PC-9 (cell line): ENCODE results near the gene TMOD3. TPM values are rescaled to one million over a fixed set of nuclear protein-coding genes. Genes with fewer than 3 reads are reported as not detected.

Source experiments
- BruUV-seq: library from RNA; stranded (reverse); fragments of 400-500 nt; replicated peaks from 2 replicates; lab custom pipeline; 2021; lab: Mats Ljungman, UMichigan
- CTCF ChIA-PET: fragments of 300-600 bp; sonication (Branson Sonifier 250); formaldehyde crosslinking; loops from one replicate; lab custom pipeline; 2022; ENCODE audit warnings: antibody characterized with exemption; lab: Charles Lee
- POLR2A ChIA-PET: fragments of 300-600 bp; sonication (Branson Sonifier 250); formaldehyde crosslinking; loops from one replicate; lab custom pipeline; 2022; ENCODE audit warnings: antibody characterized with exemption; ENCODE audit not compliant: unreplicated experiment; lab: Charles Lee
- DNase-seq, 2 experiments: peaks; one replicate each; pipeline versions ENCODE4 v3.0.0 to v3.0.0-alpha.2; 2015 to 2022; ENCODE audit warnings: mixed read lengths in 1 of 2
- H2AFZ ChIP-seq: fragments of 200-600 bp; sonication (generic); 2 replicates; pipeline ENCODE4 v1.8.1; 2017; ENCODE audit warnings: antibody characterized with exemption
- H3F3A ChIP-seq: fragments of 200-600 bp; sonication (generic); 2 replicates; pipeline ENCODE4 v1.8.1; 2017; ENCODE audit warnings: antibody characterized with exemption, mild to moderate bottlenecking, low read depth; ENCODE audit not compliant: insufficient read depth
- H3K27ac ChIP-seq: fragments of 200-600 bp; sonication (generic); 2 replicates; pipeline ENCODE4 v1.6.1; 2016; ENCODE audit warnings: mixed run types
- H3K27me3 ChIP-seq: fragments of 200-600 bp; sonication (generic); 2 replicates; pipeline ENCODE4 v1.6.1; 2016; ENCODE audit warnings: low read depth, mixed run types; ENCODE audit not compliant: insufficient read depth
- H3K36me3 ChIP-seq: fragments of 200-600 bp; sonication (generic); 2 replicates; pipeline ENCODE4 v1.6.1; 2016; ENCODE audit warnings: low read depth, mixed run types
- H3K4me1 ChIP-seq: fragments of 200-600 bp; sonication (generic); replicated peaks from 2 replicates; pipeline ENCODE4 v1.6.1; 2016; ENCODE audit warnings: mixed run types; ENCODE audit not compliant: insufficient read depth
- H3K4me2 ChIP-seq: fragments of 200-600 bp; sonication (generic); 2 replicates; pipeline ENCODE4 v1.6.1; 2017; ENCODE audit warnings: mixed run types
- H3K4me3 ChIP-seq: fragments of 200-600 bp; sonication (generic); 2 replicates; pipeline ENCODE4 v1.6.1; 2016; ENCODE audit warnings: mixed run types
- H3K79me2 ChIP-seq: fragments of 200-600 bp; sonication (generic); 2 replicates; pipeline ENCODE4 v1.6.1; 2017; ENCODE audit warnings: low read depth, mixed run types
- H3K9me2 ChIP-seq: fragments of 200-600 bp; sonication (generic); 2 replicates; pipeline ENCODE4 v1.8.1; 2017; ENCODE audit warnings: mild to moderate bottlenecking; ENCODE audit not compliant: insufficient read depth
- H3K9me3 ChIP-seq: fragments of 200-600 bp; sonication (generic); 2 replicates; pipeline ENCODE4 v1.8.1; 2016; ENCODE audit warnings: low read depth; ENCODE audit not compliant: insufficient read depth
- H4K20me1 ChIP-seq: fragments of 200-600 bp; sonication (generic); 2 replicates; pipeline ENCODE4 v1.8.1; 2017; ENCODE audit not compliant: insufficient read depth
- EZH2 ChIP-seq: fragments of 200-600 bp; sonication (generic); IDR thresholded peaks from 2 replicates; pipeline ENCODE4 v1.8.0; 2017; ENCODE audit warnings: antibody characterized with exemption, low read depth
- intact Hi-C: fragments of 100-400 bp; cut with micrococcal nuclease; formaldehyde crosslinking; loops from one replicate; pipeline ENCODE4 v1.10.0; 2022; ENCODE audit not compliant: unreplicated experiment
- total RNA-seq: library from RNA; stranded (reverse); gene quantifications from 2 replicates; pipeline ENCODE4 v1.2.3, GENCODE V29; 2021
- TF ChIP-seq, protein P1 (sequence below): fragments of 200-600 bp; sonication (generic); conservative IDR thresholded peaks from 2 replicates; pipeline ENCODE4 v1.6.1; 2017; ENCODE audit warnings: mixed run types, antibody characterized with exemption, mild to moderate bottlenecking, moderate library complexity

The TMOD3 gene
- total RNA-seq, 1 experiment from 2014 or later: 125 TPM

DNA sequence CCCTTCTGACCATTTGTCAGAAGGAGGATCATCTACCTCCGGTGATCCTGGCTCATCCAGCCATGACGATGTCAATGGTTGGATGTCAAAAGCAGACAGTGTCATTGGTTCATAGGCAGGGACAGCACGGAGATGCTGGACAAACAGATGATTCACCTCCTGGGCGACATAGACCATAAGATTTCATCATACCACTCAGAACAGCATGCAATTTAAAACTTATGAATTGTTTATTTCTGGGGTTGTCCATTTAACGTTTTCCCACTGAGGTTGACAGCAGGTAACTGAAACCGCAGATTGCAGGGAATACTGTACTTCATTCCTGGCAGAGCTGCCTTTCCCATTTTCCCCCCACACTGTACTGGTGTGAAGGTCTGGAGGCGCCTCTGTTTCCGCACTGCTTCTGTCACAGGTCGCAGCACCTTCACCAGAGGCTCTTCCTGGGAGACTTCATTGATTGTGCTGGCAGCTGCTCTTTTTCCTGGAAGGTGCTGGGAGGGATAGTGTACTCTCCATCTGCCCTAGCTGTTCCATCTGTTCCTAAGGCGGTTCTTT is 32.5 kb upstream of the TMOD3 start:
- H2AFZ ChIP-seq: peak overlapping the region; percentile 77
- H3K27me3 ChIP-seq: no peaks in the 10 kb centered on the region
- DNase-seq: peak; percentile 15 to 57
- H3K36me3 ChIP-seq: no peaks in the 10 kb centered on the region
- no peaks in the 10 kb centered on the region for H4K20me1 ChIP-seq
- peak overlapping the region; percentile 74 for H3K4me2 ChIP-seq
- H3K4me1 ChIP-seq: peaks cover 27% of the 10 kb centered on the region
- peak overlapping the region; percentile 76 for H3K27ac ChIP-seq
- H3K79me2 ChIP-seq: no peaks in the 10 kb centered on the region
- no peaks in the 10 kb centered on the region for H3K9me2 ChIP-seq
- ChIA-PET CTCF (no interaction called here), POLR2A (interaction anchor here (0.5 kb wide), 1 partner anchor 33 kb away, joined by 23 read pairs; the partner anchor contains the start of gene TMOD3)
- H3K9me3 ChIP-seq: no peaks in the 10 kb centered on the region
- peak overlapping the region; percentile 20; the same call in 1 of the 2 replicates for H3K4me3 ChIP-seq
- H3F3A ChIP-seq: peaks cover 20% of the 10 kb centered on the region; the same call in 1 of the 2 replicates
- intact Hi-C loops: no loop called here
- no peak for TF ChIP-seq EZH2
- no TSS peak for BruUV-seq

- H3K4me3 ChIP-seq: no peak overlapping the region
- CTCF ChIA-PET: no interaction called here
- DNase-seq: no peak
- BruUV-seq: no TSS peak
- peaks cover 20% of the 10 kb centered on the region; the same call in 1 of the 2 replicates for H3F3A ChIP-seq
- H3K27ac ChIP-seq: no peak overlapping the region
- TF ChIP-seq, protein P1, sequence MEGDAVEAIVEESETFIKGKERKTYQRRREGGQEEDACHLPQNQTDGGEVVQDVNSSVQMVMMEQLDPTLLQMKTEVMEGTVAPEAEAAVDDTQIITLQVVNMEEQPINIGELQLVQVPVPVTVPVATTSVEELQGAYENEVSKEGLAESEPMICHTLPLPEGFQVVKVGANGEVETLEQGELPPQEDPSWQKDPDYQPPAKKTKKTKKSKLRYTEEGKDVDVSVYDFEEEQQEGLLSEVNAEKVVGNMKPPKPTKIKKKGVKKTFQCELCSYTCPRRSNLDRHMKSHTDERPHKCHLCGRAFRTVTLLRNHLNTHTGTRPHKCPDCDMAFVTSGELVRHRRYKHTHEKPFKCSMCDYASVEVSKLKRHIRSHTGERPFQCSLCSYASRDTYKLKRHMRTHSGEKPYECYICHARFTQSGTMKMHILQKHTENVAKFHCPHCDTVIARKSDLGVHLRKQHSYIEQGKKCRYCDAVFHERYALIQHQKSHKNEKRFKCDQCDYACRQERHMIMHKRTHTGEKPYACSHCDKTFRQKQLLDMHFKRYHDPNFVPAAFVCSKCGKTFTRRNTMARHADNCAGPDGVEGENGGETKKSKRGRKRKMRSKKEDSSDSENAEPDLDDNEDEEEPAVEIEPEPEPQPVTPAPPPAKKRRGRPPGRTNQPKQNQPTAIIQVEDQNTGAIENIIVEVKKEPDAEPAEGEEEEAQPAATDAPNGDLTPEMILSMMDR: no peak
- no peak for TF ChIP-seq EZH2
- H2AFZ ChIP-seq: no peak overlapping the region
- no peaks in the 10 kb centered on the region for H3K79me2 ChIP-seq
- no peaks in the 10 kb centered on the region for H4K20me1 ChIP-seq
- H3K9me2 ChIP-seq: no peaks in the 10 kb centered on the region
- no peaks in the 10 kb centered on the region for H3K27me3 ChIP-seq
- POLR2A ChIA-PET: no interaction called here
- H3K4me2 ChIP-seq: no peak overlapping the region
- intact Hi-C loops: no loop called here
- peaks cover 33% of the 10 kb centered on the region for H3K4me1 ChIP-seq
- no peaks in the 10 kb centered on the region for H3K9me3 ChIP-seq
- H3K36me3 ChIP-seq: no peaks in the 10 kb centered on the region
Measured at GRCh38 chr15:51798281-51798680, 31.2 kb upstream of the TMOD3 start.

GRCh38 chr15:51799282-51800252 is 29.9 kb upstream of the TMOD3 start:
- Histone ChIP-seq H4K20me1 (no peaks in the 10 kb centered on the region), H3K36me3 (no peaks in the 10 kb centered on the region), H3F3A (peaks cover 20% of the 10 kb centered on the region; the same call in 1 of the 2 replicates), H3K27ac (no peak overlapping the region), H3K9me2 (no peaks in the 10 kb centered on the region), H3K27me3 (no peaks in the 10 kb centered on the region), H3K4me1 (peaks cover 33% of the 10 kb centered on the region), H3K9me3 (no peaks in the 10 kb centered on the region), H3K79me2 (no peaks in the 10 kb centered on the region), H3K4me2 (no peak overlapping the region), H3K4me3 (no peak overlapping the region), H2AFZ (no peak overlapping the region)
- intact Hi-C loops: no loop called here
- DNase-seq: no peak
- TF ChIP-seq, protein P1: no peak
- TF ChIP-seq EZH2: no peak
- ChIA-PET CTCF (interaction anchor here (0.7 kb wide), 1 partner anchor 462 kb away, joined by 3 read pairs; no protein-coding TSS in a partner anchor), POLR2A (no interaction called here)
- BruUV-seq: no TSS peak
